ENCODE data around the gene THYN1.
A peak's percentile ranks its signal among the peaks of the same experiment; 100 is the strongest.

The THYN1 gene

DNA sequence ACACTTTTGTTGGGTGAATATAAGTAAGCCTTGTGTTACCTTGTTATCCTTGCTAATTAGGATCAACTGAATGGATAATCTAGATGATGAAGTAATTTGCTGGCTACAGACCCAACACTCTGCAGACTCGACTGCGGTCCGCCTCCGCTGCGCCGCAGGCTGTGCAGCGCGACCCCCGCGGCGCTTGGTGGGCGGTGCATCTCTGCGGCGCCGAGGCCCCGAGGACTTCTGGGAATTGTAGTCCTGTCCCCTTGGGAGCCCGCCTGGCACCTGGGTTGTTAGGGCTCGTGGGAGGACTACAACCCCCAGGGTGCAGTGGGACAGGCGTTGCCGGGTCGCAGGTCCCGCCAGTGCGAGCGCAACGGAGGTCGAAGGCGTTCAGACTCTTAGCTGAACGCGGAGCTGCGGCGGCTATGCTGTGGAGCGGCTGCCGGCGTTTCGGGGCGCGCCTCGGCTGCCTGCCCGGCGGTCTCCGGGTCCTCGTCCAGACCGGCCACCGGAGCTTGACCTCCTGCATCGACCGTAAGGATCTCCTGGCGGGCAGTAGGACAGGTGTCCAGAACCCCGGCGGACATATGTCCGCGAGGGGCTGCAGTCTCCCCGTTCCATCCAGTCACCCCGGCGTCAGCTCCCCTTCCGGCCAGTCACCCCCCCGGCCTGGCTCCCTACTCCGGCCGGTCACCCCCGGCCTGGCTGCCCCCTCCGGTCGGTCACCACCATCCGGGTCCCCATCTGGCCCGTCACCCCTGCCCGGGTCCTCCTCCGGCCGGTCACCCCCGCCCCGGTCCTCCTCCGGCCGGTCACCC, at the start of gene THYN1, which contains the start of gene ACAD8:
TSS of gene THYN1 (minus strand) at position 165 of the 806 bp plus-strand sequence. CDS start 470 bp downstream, outside the sequence.
TSS of gene ACAD8 (plus strand) at position 381 of the 806 bp plus-strand sequence. CDS start at position 414, 33 bp downstream.
- H3K4me1 ChIP-seq (ENCODE audit: control insufficient read depth in 1 of 2, insufficient read depth in 2 of 2, low read length in 2 of 2), result peaks cover 11 to 22% of the 10 kb centered on the region in 2 donors
- peak within 1 kb of the TSS; percentile 85 to 89 for H3K9ac ChIP-seq (ENCODE audit: low read depth in 1 of 2, low read length in 2 of 2)
- H3K36me3 ChIP-seq (ENCODE audit: control insufficient read depth in 1 of 2, insufficient read depth in 2 of 2, low read length in 2 of 2), result peaks cover 12 to 32% of the 10 kb centered on the region in 2 donors
- no peak within 1 kb of the TSS for H3K27ac ChIP-seq (ENCODE audit: low read depth, low read length)
- no peaks in the 10 kb centered on the region for H3K27me3 ChIP-seq (ENCODE audit: control insufficient read depth in 1 of 2, insufficient read depth in 2 of 2, low read length in 2 of 2)
- peak within 1 kb of the TSS; percentile 93 to 100 for H3K4me3 ChIP-seq (ENCODE audit: low read depth in 1 of 2, low read length in 2 of 2)
- H3K9me3 ChIP-seq (ENCODE audit: control insufficient read depth in 1 of 2, low read length in 2 of 2), result no peaks in the 10 kb centered on the region

DNA sequence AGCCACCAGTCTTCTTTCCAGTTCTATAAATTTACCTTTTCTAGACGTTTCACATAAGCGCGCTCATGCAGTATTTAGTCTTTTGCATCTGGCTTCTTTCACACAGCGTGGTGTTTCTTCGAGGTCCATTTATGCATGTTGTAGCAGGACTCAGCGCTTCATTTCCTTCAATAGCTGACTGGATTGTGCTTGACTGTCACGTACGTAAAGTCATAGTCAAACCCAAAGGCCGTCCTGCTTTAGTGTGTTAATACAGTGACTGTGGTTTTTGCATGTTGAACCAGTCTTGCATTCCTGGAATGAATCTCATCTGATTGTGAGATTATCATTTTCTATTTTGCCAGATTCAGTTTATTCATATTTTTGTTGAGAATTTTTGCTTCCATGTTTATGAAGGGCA, 41.5 kb upstream of the THYN1 start:
- Histone ChIP-seq H3K36me3 (ENCODE audit: control insufficient read depth in 1 of 2, insufficient read depth in 2 of 2, low read length in 2 of 2) (no peaks in the 10 kb centered on the region), H3K27ac (ENCODE audit: low read depth, low read length) (no peak overlapping the region), H3K27me3 (ENCODE audit: control insufficient read depth in 1 of 2, insufficient read depth in 2 of 2, low read length in 2 of 2) (no peaks in the 10 kb centered on the region), H3K9me3 (ENCODE audit: control insufficient read depth in 1 of 2, low read length in 2 of 2) (no peaks in the 10 kb centered on the region), H3K9ac (ENCODE audit: low read depth in 1 of 2, low read length in 2 of 2) (no peak overlapping the region), H3K4me3 (ENCODE audit: low read depth in 1 of 2, low read length in 2 of 2) (no peak overlapping the region), H3K4me1 (ENCODE audit: control insufficient read depth in 1 of 2, insufficient read depth in 2 of 2, low read length in 2 of 2) (no peaks in the 10 kb centered on the region)

- H3K9ac ChIP-seq (ENCODE audit: low read depth in 1 of 2, low read length in 2 of 2), result no peak overlapping the region
- H3K9me3 ChIP-seq (ENCODE audit: control insufficient read depth in 1 of 2, low read length in 2 of 2), result no peaks in the 10 kb centered on the region
- H3K27ac ChIP-seq (ENCODE audit: low read depth, low read length), result no peak overlapping the region
These were observed 40.3 kb upstream of the THYN1 start for GRCh38 chr11:134293119-134294113.

DNA sequence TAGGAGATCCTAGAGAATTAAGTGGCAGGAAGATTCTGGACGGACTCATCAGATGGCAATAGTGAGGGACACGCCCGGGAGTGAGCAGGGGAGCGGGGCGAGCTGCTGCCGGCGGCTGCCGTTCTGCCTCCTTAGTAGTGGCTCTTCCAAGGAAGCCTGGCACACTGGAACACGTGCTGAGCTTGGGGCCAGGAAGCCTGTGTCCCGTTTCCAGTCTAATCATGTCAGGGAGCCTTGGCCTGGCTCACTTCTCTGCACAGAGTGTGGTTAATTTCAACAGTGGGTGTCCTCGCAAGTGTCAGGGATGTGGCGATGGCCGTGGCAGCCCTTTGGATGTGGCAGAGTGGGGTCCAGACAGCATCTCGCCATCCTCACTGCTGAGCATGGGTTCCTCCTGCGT, 39.5 kb upstream of the THYN1 start:
- Histone ChIP-seq H3K27ac (ENCODE audit: low read depth, low read length) (no peak overlapping the region), H3K27me3 (ENCODE audit: control insufficient read depth in 1 of 2, insufficient read depth in 2 of 2, low read length in 2 of 2) (no peaks in the 10 kb centered on the region), H3K9ac (ENCODE audit: low read depth in 1 of 2, low read length in 2 of 2) (no peak overlapping the region), H3K9me3 (ENCODE audit: control insufficient read depth in 1 of 2, low read length in 2 of 2) (no peaks in the 10 kb centered on the region), H3K4me1 (ENCODE audit: control insufficient read depth in 1 of 2, insufficient read depth in 2 of 2, low read length in 2 of 2) (no peaks in the 10 kb centered on the region), H3K36me3 (ENCODE audit: control insufficient read depth in 1 of 2, insufficient read depth in 2 of 2, low read length in 2 of 2) (no peaks in the 10 kb centered on the region), H3K4me3 (ENCODE audit: low read depth in 1 of 2, low read length in 2 of 2) (no peak overlapping the region)

More at GRCh38 chr11:134293119-134294113, 40.3 kb upstream of the THYN1 start:
- Histone ChIP-seq H3K4me3 (ENCODE audit: low read depth in 1 of 2, low read length in 2 of 2) (no peak overlapping the region), H3K27me3 (ENCODE audit: control insufficient read depth in 1 of 2, insufficient read depth in 2 of 2, low read length in 2 of 2) (no peaks in the 10 kb centered on the region), H3K4me1 (ENCODE audit: control insufficient read depth in 1 of 2, insufficient read depth in 2 of 2, low read length in 2 of 2) (no peaks in the 10 kb centered on the region), H3K36me3 (ENCODE audit: control insufficient read depth in 1 of 2, insufficient read depth in 2 of 2, low read length in 2 of 2) (no peaks in the 10 kb centered on the region)

- Histone ChIP-seq H3K9ac (ENCODE audit: low read depth in 1 of 2, low read length in 2 of 2) (no peak overlapping the region), H3K27ac (ENCODE audit: low read depth, low read length) (no peak overlapping the region), H3K9me3 (ENCODE audit: control insufficient read depth in 1 of 2, low read length in 2 of 2) (no peaks in the 10 kb centered on the region), H3K36me3 (ENCODE audit: control insufficient read depth in 1 of 2, insufficient read depth in 2 of 2, low read length in 2 of 2) (no peaks in the 10 kb centered on the region), H3K4me3 (ENCODE audit: low read depth in 1 of 2, low read length in 2 of 2) (no peak overlapping the region), H3K4me1 (ENCODE audit: control insufficient read depth in 1 of 2, insufficient read depth in 2 of 2, low read length in 2 of 2) (no peaks in the 10 kb centered on the region), H3K27me3 (ENCODE audit: control insufficient read depth in 1 of 2, insufficient read depth in 2 of 2, low read length in 2 of 2) (no peaks in the 10 kb centered on the region)
These were observed 38.0 kb upstream of the THYN1 start for GRCh38 chr11:134291196-134291595.

DNA sequence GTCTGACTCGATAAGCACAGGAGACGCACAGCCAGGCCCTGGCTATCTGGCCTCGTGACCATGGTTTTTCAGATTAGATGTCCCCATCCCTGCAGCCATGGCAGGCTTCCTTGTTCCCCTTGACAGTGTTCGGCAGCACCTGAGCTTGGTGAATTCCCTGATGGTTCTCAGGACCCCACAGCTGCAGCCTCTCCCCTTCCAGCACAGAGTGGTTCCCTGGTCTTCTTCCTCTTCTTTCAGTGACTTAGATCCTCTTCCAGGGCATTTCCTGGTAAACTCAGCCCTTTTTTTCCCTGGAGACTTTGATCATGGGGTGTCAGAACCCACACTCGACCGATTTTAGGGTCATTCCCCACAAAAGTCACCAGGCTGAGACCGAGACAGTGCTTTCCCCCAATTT, 37.5 kb upstream of the THYN1 start:
- no peak overlapping the region for H3K9ac ChIP-seq (ENCODE audit: low read depth in 1 of 2, low read length in 2 of 2)
- H3K4me1 ChIP-seq (ENCODE audit: control insufficient read depth in 1 of 2, insufficient read depth in 2 of 2, low read length in 2 of 2), result no peaks in the 10 kb centered on the region
- no peak overlapping the region for H3K4me3 ChIP-seq (ENCODE audit: low read depth in 1 of 2, low read length in 2 of 2)
- no peak overlapping the region for H3K27ac ChIP-seq (ENCODE audit: low read depth, low read length)
- H3K27me3 ChIP-seq (ENCODE audit: control insufficient read depth in 1 of 2, insufficient read depth in 2 of 2, low read length in 2 of 2), result no peaks in the 10 kb centered on the region
- no peaks in the 10 kb centered on the region for H3K36me3 ChIP-seq (ENCODE audit: control insufficient read depth in 1 of 2, insufficient read depth in 2 of 2, low read length in 2 of 2)
- no peaks in the 10 kb centered on the region for H3K9me3 ChIP-seq (ENCODE audit: control insufficient read depth in 1 of 2, low read length in 2 of 2)

- no peak overlapping the region for H3K4me3 ChIP-seq (ENCODE audit: low read depth in 1 of 2, low read length in 2 of 2)
- H3K27ac ChIP-seq (ENCODE audit: low read depth, low read length), result no peak overlapping the region
- H3K9me3 ChIP-seq (ENCODE audit: control insufficient read depth in 1 of 2, low read length in 2 of 2), result no peaks in the 10 kb centered on the region
- no peaks in the 10 kb centered on the region for H3K27me3 ChIP-seq (ENCODE audit: control insufficient read depth in 1 of 2, insufficient read depth in 2 of 2, low read length in 2 of 2)
- H3K36me3 ChIP-seq (ENCODE audit: control insufficient read depth in 1 of 2, insufficient read depth in 2 of 2, low read length in 2 of 2), result no peaks in the 10 kb centered on the region
- no peak overlapping the region for H3K9ac ChIP-seq (ENCODE audit: low read depth in 1 of 2, low read length in 2 of 2)
- no peaks in the 10 kb centered on the region for H3K4me1 ChIP-seq (ENCODE audit: control insufficient read depth in 1 of 2, insufficient read depth in 2 of 2, low read length in 2 of 2)
These were observed 36.6 kb upstream of the THYN1 start for GRCh38 chr11:134289789-134290188.

DNA sequence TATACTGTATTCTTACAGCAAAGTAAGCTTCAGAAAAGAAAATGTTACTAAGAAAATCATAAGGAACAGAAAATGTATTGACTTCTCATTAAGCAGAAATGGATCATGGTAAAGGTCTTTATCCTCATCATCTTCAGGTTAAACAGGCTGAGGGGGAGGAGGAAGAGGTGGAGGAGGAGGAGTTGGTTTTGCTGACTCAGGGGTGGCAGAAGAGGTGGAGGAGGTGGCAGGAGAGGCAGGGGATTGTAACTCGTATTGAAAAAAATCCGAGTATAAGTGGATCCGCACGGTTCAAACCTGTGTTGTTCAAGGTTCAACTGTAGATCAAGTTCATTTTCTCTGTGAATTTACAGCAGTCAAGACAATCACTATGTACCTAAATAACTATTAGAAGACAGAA, 36.0 kb upstream of the THYN1 start:
- no peak overlapping the region for H3K9ac ChIP-seq (ENCODE audit: low read depth in 1 of 2, low read length in 2 of 2)
- H3K27me3 ChIP-seq (ENCODE audit: control insufficient read depth in 1 of 2, insufficient read depth in 2 of 2, low read length in 2 of 2), result no peaks in the 10 kb centered on the region
- H3K4me1 ChIP-seq (ENCODE audit: control insufficient read depth in 1 of 2, insufficient read depth in 2 of 2, low read length in 2 of 2), result no peaks in the 10 kb centered on the region
- no peak overlapping the region for H3K4me3 ChIP-seq (ENCODE audit: low read depth in 1 of 2, low read length in 2 of 2)
- no peaks in the 10 kb centered on the region for H3K9me3 ChIP-seq (ENCODE audit: control insufficient read depth in 1 of 2, low read length in 2 of 2)
- no peaks in the 10 kb centered on the region for H3K36me3 ChIP-seq (ENCODE audit: control insufficient read depth in 1 of 2, insufficient read depth in 2 of 2, low read length in 2 of 2)
- no peak overlapping the region for H3K27ac ChIP-seq (ENCODE audit: low read depth, low read length)

GRCh38 chr11:134288486-134288885, 35.3 kb upstream of the THYN1 start:
- no peaks in the 10 kb centered on the region for H3K4me1 ChIP-seq (ENCODE audit: control insufficient read depth in 1 of 2, insufficient read depth in 2 of 2, low read length in 2 of 2)
- no peaks in the 10 kb centered on the region for H3K9me3 ChIP-seq (ENCODE audit: control insufficient read depth in 1 of 2, low read length in 2 of 2)
- no peak overlapping the region for H3K27ac ChIP-seq (ENCODE audit: low read depth, low read length)
- H3K9ac ChIP-seq (ENCODE audit: low read depth in 1 of 2, low read length in 2 of 2), result no peak overlapping the region
- H3K27me3 ChIP-seq (ENCODE audit: control insufficient read depth in 1 of 2, insufficient read depth in 2 of 2, low read length in 2 of 2), result no peaks in the 10 kb centered on the region
- H3K4me3 ChIP-seq (ENCODE audit: low read depth in 1 of 2, low read length in 2 of 2), result no peak overlapping the region
- H3K36me3 ChIP-seq (ENCODE audit: control insufficient read depth in 1 of 2, insufficient read depth in 2 of 2, low read length in 2 of 2), result no peaks in the 10 kb centered on the region

GRCh38 chr11:134287561-134287960, 34.4 kb upstream of the THYN1 start:
- H3K27ac ChIP-seq (ENCODE audit: low read depth, low read length), result no peak overlapping the region
- no peaks in the 10 kb centered on the region for H3K9me3 ChIP-seq (ENCODE audit: control insufficient read depth in 1 of 2, low read length in 2 of 2)
- H3K36me3 ChIP-seq (ENCODE audit: control insufficient read depth in 1 of 2, insufficient read depth in 2 of 2, low read length in 2 of 2), result no peaks in the 10 kb centered on the region
- H3K9ac ChIP-seq (ENCODE audit: low read depth in 1 of 2, low read length in 2 of 2), result no peak overlapping the region
- no peaks in the 10 kb centered on the region for H3K27me3 ChIP-seq (ENCODE audit: control insufficient read depth in 1 of 2, insufficient read depth in 2 of 2, low read length in 2 of 2)
- no peak overlapping the region for H3K4me3 ChIP-seq (ENCODE audit: low read depth in 1 of 2, low read length in 2 of 2)
- H3K4me1 ChIP-seq (ENCODE audit: control insufficient read depth in 1 of 2, insufficient read depth in 2 of 2, low read length in 2 of 2), result no peaks in the 10 kb centered on the region
